GM15510 (cell line): ENCODE measurements around the gene RPL35A.

Source experiments
- POLR2A ChIP-seq: IDR thresholded peaks from 3 replicates; pipeline ENCODE4 v1.6.1; 2011; ENCODE audit warnings: borderline replicate concordance; ENCODE audit not compliant: insufficient read length; ENCODE audit errors: extremely low read depth

RPL35A gene

GRCh38 chr3:197949191-197949777 is 706 bp upstream of the RPL35A start:
- TF ChIP-seq POLR2A, result no peak

DNA sequence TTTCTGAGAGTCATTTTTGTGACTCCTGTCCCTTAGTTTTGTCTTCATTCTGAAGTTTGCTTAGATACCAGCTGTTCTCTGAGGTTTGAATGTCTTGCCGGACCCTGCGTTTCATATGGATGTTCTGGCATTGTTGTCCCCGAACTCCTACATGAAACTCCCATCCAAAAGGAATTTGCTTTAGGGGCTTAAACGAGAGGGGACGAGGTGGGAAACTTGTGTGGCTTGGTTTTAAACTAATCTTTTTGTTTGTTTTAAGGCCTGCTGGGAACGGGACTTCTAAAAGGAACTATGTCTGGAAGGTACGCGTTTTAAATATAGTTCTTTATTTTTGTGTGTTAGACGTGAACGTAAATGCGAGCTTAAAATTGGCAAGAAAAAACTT is 679 bp downstream of the RPL35A start:
- no peak for TF ChIP-seq POLR2A

DNA sequence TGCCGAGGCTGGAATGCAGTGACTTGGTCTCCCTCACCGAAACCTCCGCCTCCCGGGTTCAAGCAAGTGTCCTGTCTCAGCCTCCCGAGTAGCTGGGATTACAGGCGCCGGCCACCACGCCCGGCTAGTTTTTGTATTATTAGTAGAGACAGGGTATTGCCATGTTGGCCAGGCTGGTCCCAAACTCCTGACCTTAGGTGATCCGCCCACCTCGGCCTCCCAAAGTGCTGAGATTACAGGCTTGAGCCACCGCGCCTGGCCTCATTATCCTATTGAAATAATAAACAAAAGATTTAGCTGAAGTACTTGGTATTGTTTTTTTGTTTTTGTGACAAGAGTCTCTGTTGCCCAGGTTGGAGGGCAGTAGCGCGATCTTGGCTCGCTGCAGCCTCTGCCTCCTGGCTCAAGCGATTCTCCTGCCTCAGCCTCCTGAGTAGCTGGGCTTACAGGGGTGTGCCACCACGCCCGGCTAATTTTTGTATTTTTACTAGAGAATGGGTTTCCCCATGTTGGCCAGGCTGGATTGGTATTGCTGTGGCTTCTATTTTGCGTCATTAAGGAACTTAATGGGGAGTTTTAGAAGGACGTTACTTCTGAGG is 1.5 kb downstream of the RPL35A start:
- TF ChIP-seq POLR2A, result no peak

GRCh38 chr3:197952440-197952839 is 2.5 kb downstream of the RPL35A start:
- TF ChIP-seq POLR2A, result no peak

DNA sequence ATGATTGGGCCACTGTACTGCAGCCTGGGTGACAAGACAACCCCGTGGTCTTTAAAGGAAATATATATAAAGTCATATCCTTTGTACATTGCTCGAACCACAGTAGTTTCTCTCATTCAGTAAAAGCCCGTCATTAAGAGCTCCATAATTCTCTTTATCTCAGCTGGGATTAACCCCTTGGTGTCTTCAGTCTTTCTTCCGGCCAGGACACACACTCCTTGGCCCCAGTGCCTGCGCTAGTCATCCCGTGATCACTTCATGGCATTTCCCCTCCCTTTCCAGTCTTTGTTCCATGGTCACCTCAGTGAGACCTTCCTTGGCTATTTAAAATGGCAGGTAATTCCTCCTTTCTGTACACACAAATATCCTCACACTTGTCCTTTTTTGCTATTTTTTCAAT is 3.3 kb downstream of the RPL35A start:
- TF ChIP-seq POLR2A, result no peak

GRCh38 chr3:197953881-197954280 is 3.9 kb downstream of the RPL35A start:
- no peak for TF ChIP-seq POLR2A

- TF ChIP-seq POLR2A, result no peak
These were observed 6.0 kb downstream of the RPL35A start for GRCh38 chr3:197955892-197956477.

DNA sequence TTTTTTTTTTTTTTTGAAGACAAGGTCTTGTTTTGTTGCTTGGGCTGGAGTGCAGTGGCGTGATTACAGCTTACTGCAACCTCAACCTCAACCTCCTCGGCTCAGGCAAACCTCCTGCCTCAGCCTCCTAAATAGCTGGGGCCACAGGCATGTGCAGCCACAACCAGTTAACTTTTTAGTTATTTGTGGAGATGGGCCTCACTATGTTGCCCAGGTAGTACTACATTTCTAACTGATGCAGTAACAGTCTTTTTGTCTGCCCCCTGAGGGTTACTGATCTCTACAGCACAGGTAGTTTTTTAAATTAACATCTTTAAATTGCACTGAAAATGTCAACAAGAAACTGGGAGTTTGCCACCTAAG is 6.6 kb downstream of the RPL35A start:
- no peak for TF ChIP-seq POLR2A

DNA sequence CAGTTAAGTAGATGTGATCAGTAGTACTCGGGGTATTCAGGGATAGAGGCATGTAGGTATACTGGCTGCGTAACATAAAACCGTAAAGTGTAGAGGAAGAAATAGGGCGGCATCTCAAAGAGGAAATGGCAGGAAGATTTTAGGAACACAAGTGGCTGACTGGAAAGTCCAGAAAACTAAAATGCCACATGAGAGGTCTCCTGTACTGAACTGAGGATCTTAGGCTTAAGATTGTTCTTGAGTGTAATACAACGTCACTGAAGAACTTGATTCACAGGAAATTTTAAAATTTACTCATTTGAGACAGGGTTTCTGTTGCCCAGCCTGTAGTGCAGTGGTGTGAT is 7.8 kb downstream of the RPL35A start:
- TF ChIP-seq POLR2A, result no peak

DNA sequence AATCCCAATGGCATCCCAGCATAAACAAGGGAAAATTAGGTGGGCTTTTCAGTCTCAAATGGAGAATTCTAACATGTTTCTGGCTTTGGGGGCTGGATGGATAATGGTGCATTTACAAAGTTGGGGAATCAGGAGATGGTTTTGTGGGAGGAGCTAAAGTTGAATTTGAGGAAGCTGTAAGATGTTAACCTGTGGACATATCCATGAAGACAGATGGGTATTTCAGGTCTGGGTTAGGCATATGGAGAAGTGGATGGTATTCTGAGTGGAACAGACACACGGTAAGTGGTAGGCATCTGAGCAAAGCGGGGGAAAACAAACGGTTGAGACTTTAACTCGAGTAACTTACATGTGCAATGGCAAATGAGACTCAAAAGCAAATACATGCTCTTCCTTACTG is 8.4 kb downstream of the RPL35A start:
- no peak for TF ChIP-seq POLR2A

- no peak for TF ChIP-seq POLR2A
These were observed 9.5 kb downstream of the RPL35A start for GRCh38 chr3:197959500-197959890.

DNA sequence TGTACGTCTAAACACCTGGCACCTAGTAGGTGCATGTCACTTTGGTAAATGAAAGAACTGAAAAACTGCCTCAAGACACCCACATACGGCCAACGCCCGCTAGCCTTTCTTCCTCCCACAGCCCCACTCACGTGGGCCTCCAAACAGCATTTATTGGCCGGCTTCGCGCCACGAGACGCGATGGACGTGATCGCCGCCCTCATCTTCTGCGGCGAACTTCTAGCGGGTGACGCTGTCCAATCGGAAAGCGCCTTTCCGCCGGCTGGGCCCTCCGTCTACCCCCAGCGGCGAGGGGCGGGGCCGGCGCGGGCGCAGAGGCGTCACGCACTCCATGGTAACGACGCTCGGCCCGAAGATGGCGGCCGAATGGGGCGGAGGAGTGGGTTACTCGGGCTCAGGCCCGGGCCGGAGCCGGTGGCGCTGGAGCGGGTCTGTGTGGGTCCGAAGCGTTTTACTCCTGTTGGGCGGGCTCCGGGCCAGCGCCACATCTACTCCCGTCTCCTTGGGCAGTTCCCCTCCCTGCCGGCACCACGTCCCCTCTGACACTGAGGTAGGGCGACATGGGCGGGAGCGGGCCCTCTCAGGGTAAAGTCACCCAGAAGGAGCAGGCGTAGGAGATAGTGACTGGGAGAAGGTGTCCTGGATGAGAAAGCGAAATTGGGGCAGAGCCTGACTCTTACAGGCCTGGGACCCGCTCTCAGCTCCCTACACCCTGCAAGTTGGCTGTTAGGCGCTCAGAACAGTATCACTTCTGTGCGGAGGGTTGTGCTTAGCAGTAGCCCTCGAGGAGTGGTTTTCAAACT is 10.1 kb downstream of the RPL35A start, which contains the start of gene LMLN:
LMLN (plus strand) TSS at position 327 of the 803 bp plus-strand sequence; CDS start at position 356, 29 bp downstream.
- peak; percentile 59 for TF ChIP-seq POLR2A

DNA sequence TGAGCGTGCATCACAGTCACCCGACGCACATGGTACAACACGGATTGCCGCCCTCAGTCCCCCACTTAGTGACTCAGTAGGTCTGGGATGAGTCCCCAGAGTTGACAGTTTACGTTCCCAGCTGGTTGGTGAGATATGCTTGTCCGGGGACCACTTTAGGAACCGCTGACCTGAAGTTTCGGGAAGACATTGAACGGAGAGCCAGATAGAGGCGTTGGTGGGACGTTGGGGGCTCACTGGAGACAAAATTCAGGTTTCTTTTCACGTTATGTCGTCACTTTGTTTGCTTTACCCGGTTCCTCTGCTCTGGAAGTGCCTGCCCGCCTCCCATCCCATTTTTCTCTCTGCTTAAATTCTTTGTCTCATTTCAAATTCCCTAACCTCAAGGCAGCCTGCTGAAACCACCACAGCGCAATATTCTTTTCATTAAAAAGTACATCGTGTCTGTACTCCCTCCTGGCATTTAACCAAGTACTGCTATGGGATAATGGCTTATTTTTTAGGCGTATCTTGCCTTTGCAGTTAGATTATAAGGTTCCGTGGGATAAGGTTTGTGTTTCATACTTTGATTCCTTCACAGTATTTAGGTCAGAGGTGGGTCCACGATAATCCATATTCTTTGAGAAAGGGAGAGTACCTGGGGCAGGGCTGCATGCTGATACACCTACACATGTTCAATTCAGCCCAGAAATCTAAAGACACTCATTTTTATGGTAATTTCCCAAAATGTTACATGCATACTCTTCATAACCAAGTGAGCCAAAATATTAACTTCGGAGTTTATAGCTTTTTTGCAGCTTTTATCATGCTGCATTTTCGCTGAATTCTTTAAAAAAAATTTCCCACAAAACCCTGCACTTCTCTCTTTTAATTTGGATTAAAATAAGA is 10.9 kb downstream of the RPL35A start:
- no peak for TF ChIP-seq POLR2A

- no peak for TF ChIP-seq POLR2A
These were observed 11.6 kb downstream of the RPL35A start for GRCh38 chr3:197961582-197961945.
